Gastroesophageal sphincter (tissue), 4 donors: ENCODE measurements around the gene SEMA4A. TPM values are rescaled to one million over a fixed set of nuclear protein-coding genes. Genes with fewer than 3 reads are reported as not detected.

Experiments used
- ATAC-seq: fragments of 150-250 bp; one replicate; pipeline ENCODE4 v1.9.1; 2016; ENCODE audit warnings: mild to moderate bottlenecking, moderate library complexity
- H3K27ac ChIP-seq, 4 donors: fragments of 200-600 bp; sonication (generic) in 3 of 4; 1 replicate in 3 of 4; 2 replicates in 1 of 4; pipeline ENCODE4 v1.5.1; 2016 to 2019
- H3K27me3 ChIP-seq: fragments of 200-600 bp; sonication (generic); one replicate; pipeline ENCODE4 v1.5.1; 2019
- H3K36me3 ChIP-seq, 2 donors: fragments of 200-600 bp; sonication (generic); one replicate each; pipeline ENCODE4 v1.5.1; 2019; ENCODE audit warnings: control low read depth in 1 of 2
- H3K4me1 ChIP-seq, 3 donors: fragments of 200-600 bp; sonication (generic); 1 replicate in 2 of 3; 2 replicates in 1 of 3; pipeline ENCODE4 v1.5.1; 2016 to 2019; ENCODE audit warnings: control low read depth in 2 of 3
- H3K4me3 ChIP-seq, 2 donors: fragments of 200-600 bp; sonication (generic); one replicate each; pipeline ENCODE4 v1.5.1; 2019; ENCODE audit warnings: mild to moderate bottlenecking in 1 of 2, moderate library complexity in 1 of 2
- H3K9me3 ChIP-seq, 3 donors: fragments of 200-600 bp; sonication (generic); one replicate each; pipeline ENCODE4 v1.5.1; 2017 to 2019; ENCODE audit warnings: control low read depth in 2 of 3
- EP300 ChIP-seq: sonication (generic); formaldehyde crosslinking; IDR thresholded peaks from one replicate; pipeline ENCODE4 v1.6.1; 2017; ENCODE audit warnings: antibody characterized with exemption, mild to moderate bottlenecking
- POLR2A ChIP-seq, 2 donors: fragments of 450-650 bp; IDR thresholded peaks; one replicate each; pipeline ENCODE4 v1.6.1; 2017; ENCODE audit warnings: antibody characterized with exemption in 2 of 2, mild to moderate bottlenecking in 2 of 2, moderate library complexity in 1 of 2
- POLR2AphosphoS5 ChIP-seq: sonication (generic); formaldehyde crosslinking; IDR thresholded peaks from one replicate; pipeline ENCODE4 v1.6.1; 2017; ENCODE audit warnings: antibody characterized with exemption
- WGBS, 2 donors: methylation state at CpG; one replicate each; pipeline ENCODE4 v1.1.5; 2018; ENCODE audit warnings: low coverage in 1 of 2; 5-methylcytosine and 5-hydroxymethylcytosine counted together
- total RNA-seq, 4 donors: library from RNA; depleted of rRNA; stranded (reverse); fragments of >200 nt; gene quantifications; one replicate each; pipeline ENCODE4 v1.1.0, GENCODE V29; 2016
- TF ChIP-seq, protein P1 (sequence below), 4 experiments: fragments of 200-600 bp in 2 of 4; fragments of 450-650 bp in 2 of 4; sonication (generic) in 1 of 4; IDR thresholded peaks; one replicate each; pipeline ENCODE4 v1.5.1; 2017 to 2019; ENCODE audit warnings: antibody characterized with exemption in 4 of 4, mild to moderate bottlenecking in 2 of 4, moderate library complexity in 2 of 4

SEMA4A gene
- total RNA-seq, 4 donors from 2014 or later = 1.7 to 7.5 (median 3.4) TPM

DNA sequence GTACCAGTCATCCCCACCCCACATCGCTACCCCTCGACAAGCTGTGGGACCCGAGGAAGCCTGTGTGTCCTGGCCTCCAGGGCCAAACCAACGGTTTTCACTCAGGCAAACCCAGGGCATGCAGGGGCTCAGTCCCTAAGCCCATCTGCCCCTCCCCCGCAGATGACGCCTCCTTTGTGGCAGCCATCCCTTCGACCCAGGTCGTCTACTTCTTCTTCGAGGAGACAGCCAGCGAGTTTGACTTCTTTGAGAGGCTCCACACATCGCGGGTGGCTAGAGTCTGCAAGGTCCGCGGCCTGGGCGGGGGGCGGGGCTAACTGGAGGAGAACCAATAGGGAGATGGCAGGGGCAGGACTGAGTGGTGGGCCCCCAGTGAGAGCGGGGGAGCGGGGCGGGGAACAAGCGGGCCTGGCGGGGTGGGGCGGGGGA is 7.4 kb downstream of the SEMA4A start:
- no peaks in the 10 kb centered on the region for H3K27me3 ChIP-seq
- WGBS, 2 donors = 17% methylated on average over 3 of the region's 22 CpGs; no CpG with 5 or more reads in 1 of the 2 donors
- H3K9me3 ChIP-seq = no peaks in the 10 kb centered on the region
- H3K27ac ChIP-seq = peak overlapping the region in 3 of 4 donors; percentile 68 to 84 (median 72)
- H3K36me3 ChIP-seq = no peaks in the 10 kb centered on the region
- TF ChIP-seq POLR2AphosphoS5 (no peak), POLR2A (IDR thresholded peaks at IDR 0.05) (no peak), EP300 (no peak)
- TF ChIP-seq, protein P1, sequence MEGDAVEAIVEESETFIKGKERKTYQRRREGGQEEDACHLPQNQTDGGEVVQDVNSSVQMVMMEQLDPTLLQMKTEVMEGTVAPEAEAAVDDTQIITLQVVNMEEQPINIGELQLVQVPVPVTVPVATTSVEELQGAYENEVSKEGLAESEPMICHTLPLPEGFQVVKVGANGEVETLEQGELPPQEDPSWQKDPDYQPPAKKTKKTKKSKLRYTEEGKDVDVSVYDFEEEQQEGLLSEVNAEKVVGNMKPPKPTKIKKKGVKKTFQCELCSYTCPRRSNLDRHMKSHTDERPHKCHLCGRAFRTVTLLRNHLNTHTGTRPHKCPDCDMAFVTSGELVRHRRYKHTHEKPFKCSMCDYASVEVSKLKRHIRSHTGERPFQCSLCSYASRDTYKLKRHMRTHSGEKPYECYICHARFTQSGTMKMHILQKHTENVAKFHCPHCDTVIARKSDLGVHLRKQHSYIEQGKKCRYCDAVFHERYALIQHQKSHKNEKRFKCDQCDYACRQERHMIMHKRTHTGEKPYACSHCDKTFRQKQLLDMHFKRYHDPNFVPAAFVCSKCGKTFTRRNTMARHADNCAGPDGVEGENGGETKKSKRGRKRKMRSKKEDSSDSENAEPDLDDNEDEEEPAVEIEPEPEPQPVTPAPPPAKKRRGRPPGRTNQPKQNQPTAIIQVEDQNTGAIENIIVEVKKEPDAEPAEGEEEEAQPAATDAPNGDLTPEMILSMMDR (IDR thresholded peaks at IDR 0.05) = no peak
- peaks cover 0 to 23% (median 3%) of the 10 kb centered on the region in 3 donors for H3K4me1 ChIP-seq
- ATAC-seq = peak; percentile 95
- H3K4me3 ChIP-seq = peak overlapping the region; percentile 39 to 55

DNA sequence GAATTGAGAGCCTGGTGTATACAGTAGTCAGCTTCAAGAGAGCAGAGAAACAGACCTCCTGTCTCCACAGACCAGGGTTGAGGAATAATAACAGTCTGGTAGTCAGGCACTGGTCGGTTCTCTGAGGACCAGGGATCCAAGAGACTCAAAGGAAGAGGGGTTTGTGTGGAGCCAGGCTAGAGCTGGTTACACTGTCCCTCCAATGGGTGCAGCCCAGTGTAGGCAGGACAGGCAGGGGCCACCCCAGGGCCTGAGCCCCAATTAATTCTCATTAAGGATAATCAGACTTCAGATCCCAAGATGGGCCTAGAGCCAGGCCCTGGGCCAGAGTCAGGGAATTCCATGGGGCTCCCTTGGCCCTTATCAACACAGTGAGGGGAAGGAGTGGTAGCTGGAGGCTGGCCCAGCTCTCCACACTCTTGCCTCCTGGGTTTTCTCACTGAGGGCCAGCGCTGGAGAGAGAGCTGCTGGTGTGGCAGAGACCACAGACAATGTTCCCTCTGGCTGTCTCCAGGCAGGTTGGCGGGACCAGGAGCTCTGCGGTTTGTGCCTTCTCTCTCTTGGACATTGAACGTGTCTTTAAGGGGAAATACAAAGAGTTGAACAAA is 9.1 kb downstream of the SEMA4A start:
- H3K4me3 ChIP-seq = no peak overlapping the region
- no peaks in the 10 kb centered on the region for H3K9me3 ChIP-seq
- H3K27me3 ChIP-seq = no peaks in the 10 kb centered on the region
- H3K27ac ChIP-seq = peak overlapping the region in 1 of 4 donors; percentile 68
- ATAC-seq = no peak
- WGBS, 2 donors = 70 to 87% methylated on average over 2 to 4 of the region's 5 CpGs
- H3K4me1 ChIP-seq = peaks cover 0 to 23% (median 3%) of the 10 kb centered on the region in 3 donors
- TF ChIP-seq EP300 (no peak), POLR2AphosphoS5 (no peak), POLR2A (IDR thresholded peaks at IDR 0.05) (no peak)
- TF ChIP-seq, protein P1 (IDR thresholded peaks at IDR 0.05) = no peak
- no peaks in the 10 kb centered on the region for H3K36me3 ChIP-seq

DNA sequence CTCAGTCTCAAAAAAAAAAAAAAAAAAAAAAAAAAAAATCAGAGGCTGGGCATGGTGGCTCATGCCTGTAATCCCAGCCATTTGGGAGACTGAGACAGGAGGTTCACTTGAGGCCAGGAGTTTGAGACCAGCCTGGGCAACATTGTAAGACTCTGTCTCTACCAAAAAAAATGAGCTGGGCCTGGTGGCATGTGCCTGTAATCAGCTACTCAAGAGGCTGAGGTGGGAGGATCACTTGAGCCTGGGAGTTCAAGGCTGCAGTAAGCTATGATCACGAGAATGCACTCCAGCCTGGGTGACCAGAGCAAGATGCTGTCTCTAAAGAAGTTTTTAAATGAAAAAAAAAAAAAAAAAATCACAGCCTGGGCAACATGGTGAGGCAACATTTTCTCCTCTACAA is 10.3 kb downstream of the SEMA4A start:
- no peaks in the 10 kb centered on the region for H3K36me3 ChIP-seq
- no peaks in the 10 kb centered on the region for H3K27me3 ChIP-seq
- no peak overlapping the region for H3K27ac ChIP-seq
- no peak for TF ChIP-seq EP300
- TF ChIP-seq, protein P1 (IDR thresholded peaks at IDR 0.05) = no peak
- TF ChIP-seq POLR2AphosphoS5 = no peak
- TF ChIP-seq POLR2A (IDR thresholded peaks at IDR 0.05) = no peak
- no peaks in the 10 kb centered on the region for H3K9me3 ChIP-seq
- H3K4me1 ChIP-seq = peaks cover 0 to 23% (median 3%) of the 10 kb centered on the region in 3 donors
- ATAC-seq = no peak
- WGBS, 2 donors = 71 to 100% methylated on average over 1 of the region's 1 CpG
- no peak overlapping the region for H3K4me3 ChIP-seq

DNA sequence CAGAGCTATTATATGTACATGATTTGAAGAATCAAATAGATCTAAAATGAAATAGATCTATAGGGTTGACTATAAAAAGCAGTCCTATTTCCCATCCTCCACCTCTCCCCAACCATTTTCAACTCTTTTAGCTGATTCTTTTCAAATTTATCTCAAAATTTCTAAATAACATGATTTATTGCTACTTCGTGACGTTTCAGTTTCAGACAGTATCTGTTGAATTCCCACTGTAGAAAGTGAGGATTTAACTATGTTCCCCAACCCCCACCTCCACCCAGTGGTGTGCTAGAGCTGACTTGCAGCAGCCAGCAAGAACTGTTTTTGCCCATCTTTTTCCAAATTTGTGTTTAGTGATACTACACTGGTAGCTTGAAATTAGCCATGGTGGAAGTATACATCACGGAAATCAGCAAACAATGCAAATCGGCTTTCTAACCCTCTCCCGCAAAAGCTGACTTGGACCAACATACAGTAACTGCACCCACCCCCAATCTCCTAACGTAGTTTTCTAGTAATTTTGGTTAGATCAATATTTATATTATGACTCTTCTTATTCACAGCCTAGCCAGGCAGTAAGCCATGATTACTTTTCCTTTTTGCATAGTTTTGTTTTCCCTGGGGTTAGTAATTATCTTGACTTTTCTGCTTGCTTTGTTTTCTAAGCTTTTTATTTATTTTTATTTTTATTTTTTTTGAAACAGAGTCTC is 10.9 kb downstream of the SEMA4A start:
- no peak for ATAC-seq
- Histone ChIP-seq H3K27ac (no peak overlapping the region), H3K4me1 (peaks cover 0 to 23% (median 3%) of the 10 kb centered on the region in 3 donors), H3K9me3 (no peaks in the 10 kb centered on the region), H3K27me3 (no peaks in the 10 kb centered on the region), H3K4me3 (no peak overlapping the region), H3K36me3 (no peaks in the 10 kb centered on the region)
- WGBS, 2 donors = 75 to 83% methylated on average over 6 of the region's 6 CpGs
- TF ChIP-seq POLR2AphosphoS5 = no peak

DNA sequence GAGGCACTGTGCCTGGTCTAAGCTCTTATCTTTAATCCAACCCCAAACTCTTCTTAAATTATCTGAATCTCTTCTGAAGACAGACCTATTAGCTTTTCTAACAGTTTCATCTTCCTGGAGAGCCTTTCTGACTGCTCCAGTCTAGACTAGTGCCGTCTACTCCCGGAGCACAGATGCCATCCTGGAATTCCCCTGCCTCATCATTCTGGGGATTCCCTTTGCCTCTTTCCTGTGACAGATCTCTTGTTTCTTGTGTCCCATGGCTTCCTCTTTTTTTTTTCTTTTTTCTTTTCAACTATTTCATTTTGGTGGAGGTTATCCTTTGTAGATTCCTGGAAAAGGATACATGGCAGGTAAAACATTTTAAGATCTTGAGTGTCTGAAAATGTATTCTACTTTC is 11.7 kb downstream of the SEMA4A start:
- Histone ChIP-seq H3K27me3 (no peaks in the 10 kb centered on the region), H3K4me1 (peaks cover 0 to 22% (median 3%) of the 10 kb centered on the region in 3 donors), H3K9me3 (no peaks in the 10 kb centered on the region), H3K27ac (no peak overlapping the region), H3K36me3 (no peaks in the 10 kb centered on the region), H3K4me3 (no peak overlapping the region)
- WGBS, 2 donors = 26 to 36% methylated on average over 2 of the region's 2 CpGs
- no peak for TF ChIP-seq POLR2A (IDR thresholded peaks at IDR 0.05)
- no peak for TF ChIP-seq POLR2AphosphoS5
- TF ChIP-seq, protein P1 (IDR thresholded peaks at IDR 0.05) = no peak
- TF ChIP-seq EP300 = no peak
- ATAC-seq = no peak
